ENCODE data around the gene GLRA1. TPM values are rescaled to one million over a fixed set of nuclear protein-coding genes. Genes with fewer than 3 reads are reported as not detected.
"Not testable (repeated sequence)": the region's sequence is repeated elsewhere in the genome, so short reads cannot be mapped to it uniquely, and the experiment has no call there.

Gene GLRA1
- total RNA-seq, 4 donors from 2014 or later, result not detected

GRCh38 chr5:151868451-151868850, 56.2 kb downstream of the GLRA1 start:
- no peak for DNase-seq (ENCODE audit: extremely low spot score)
- H3K27ac ChIP-seq (replicated peaks in 1 of 4), result no peak overlapping the region
- no peaks in the 10 kb centered on the region for H3K27me3 ChIP-seq
- no peaks in the 10 kb centered on the region for H3K36me3 ChIP-seq
- intact Hi-C loops (cut with DNase I), result no loop called here
- 72% methylated on average over 4 of the region's 4 CpGs for WGBS
- TF ChIP-seq POLR2A (IDR thresholded peaks at IDR 0.05; ENCODE audit: low read depth) (no peak), CTCF (IDR thresholded peaks at IDR 0.05) (no peak), EP300 (IDR thresholded peaks at IDR 0.05) (no peak), POLR2AphosphoS5 (IDR thresholded peaks at IDR 0.05) (no peak)
- no peaks in the 10 kb centered on the region for H3K9me3 ChIP-seq
- H3K4me1 ChIP-seq, result peaks cover 0 to 11% (median 0%) of the 10 kb centered on the region in 4 donors
- H3K4me3 ChIP-seq, result no peak overlapping the region

DNA sequence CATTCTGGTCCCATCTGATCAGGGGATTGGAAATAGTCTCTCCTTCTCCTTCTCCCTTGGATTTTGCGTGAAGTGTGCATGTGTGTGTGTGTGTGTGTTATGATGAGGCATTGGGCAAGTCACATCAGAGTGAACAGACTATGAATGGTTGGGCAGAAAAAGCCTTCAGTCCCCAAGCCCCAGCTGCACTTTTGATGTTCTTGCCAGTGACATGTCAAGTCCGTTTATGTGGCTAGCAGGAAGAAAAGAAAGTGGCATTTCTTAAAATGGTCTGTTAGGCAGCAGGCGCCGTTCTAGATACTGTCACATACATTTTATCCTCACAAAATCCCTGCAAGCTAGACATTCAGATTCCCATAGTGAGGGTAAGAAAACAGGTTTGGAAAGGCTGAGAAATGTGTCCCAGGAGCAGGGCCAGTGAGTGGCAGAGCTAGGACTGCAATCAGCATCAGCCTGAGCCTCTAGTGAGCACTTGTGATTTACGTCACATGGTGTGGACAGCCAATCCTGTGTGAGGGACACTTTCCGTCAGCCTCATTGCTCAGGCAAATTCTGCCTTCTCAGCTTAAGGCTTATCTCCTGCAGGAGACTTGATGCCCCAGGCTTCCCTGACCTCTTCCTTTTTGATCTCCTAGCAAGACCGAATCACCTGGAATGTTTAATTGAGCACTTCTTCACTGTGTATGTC, 60.4 kb downstream of the GLRA1 start:
- Histone ChIP-seq H3K36me3 (no peaks in the 10 kb centered on the region), H3K9me3 (no peaks in the 10 kb centered on the region), H3K4me3 (no peak overlapping the region), H3K27me3 (no peaks in the 10 kb centered on the region), H3K27ac (replicated peaks in 1 of 4) (no peak overlapping the region), H3K4me1 (peaks cover 0 to 11% (median 0%) of the 10 kb centered on the region in 4 donors)
- intact Hi-C loops (cut with DNase I), result no loop called here
- no peak for DNase-seq (ENCODE audit: extremely low spot score)
- no peak for TF ChIP-seq POLR2A (IDR thresholded peaks at IDR 0.05; ENCODE audit: low read depth)
- TF ChIP-seq CTCF (IDR thresholded peaks at IDR 0.05), result no peak
- TF ChIP-seq EP300 (IDR thresholded peaks at IDR 0.05), result no peak
- TF ChIP-seq POLR2AphosphoS5 (IDR thresholded peaks at IDR 0.05), result no peak
- WGBS, result 67% methylated on average over 7 of the region's 7 CpGs

DNA sequence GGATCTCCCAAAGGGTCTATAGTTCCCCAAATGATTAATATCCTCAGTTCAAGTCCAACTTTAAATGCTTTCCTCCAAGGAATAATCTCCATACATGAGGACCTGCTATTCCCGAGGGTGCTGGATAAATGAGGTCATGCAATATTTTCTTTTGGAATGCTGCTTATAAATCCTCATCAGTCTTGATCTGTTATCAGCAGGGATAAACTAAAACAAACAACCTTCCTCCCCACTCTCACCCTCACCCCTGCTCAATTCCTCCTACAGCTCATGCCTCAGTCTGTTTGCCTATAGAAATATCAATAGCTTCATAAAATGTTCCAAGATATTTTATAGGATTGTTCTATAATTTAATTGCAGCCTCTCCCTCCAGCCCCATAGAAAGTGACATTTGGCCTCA, 61.1 kb downstream of the GLRA1 start:
- TF ChIP-seq POLR2A (IDR thresholded peaks at IDR 0.05; ENCODE audit: low read depth) (no peak), EP300 (IDR thresholded peaks at IDR 0.05) (no peak)
- H3K4me1 ChIP-seq, result peaks cover 0 to 11% (median 0%) of the 10 kb centered on the region in 4 donors
- 40% methylated on average over 1 of the region's 1 CpG for WGBS
- no peak overlapping the region for H3K4me3 ChIP-seq
- H3K36me3 ChIP-seq, result no peaks in the 10 kb centered on the region
- no peaks in the 10 kb centered on the region for H3K27me3 ChIP-seq
- intact Hi-C loops (cut with DNase I), result no loop called here
- no peak for DNase-seq (ENCODE audit: extremely low spot score)
- no peak overlapping the region for H3K27ac ChIP-seq (replicated peaks in 1 of 4)
- H3K9me3 ChIP-seq, result no peaks in the 10 kb centered on the region

DNA sequence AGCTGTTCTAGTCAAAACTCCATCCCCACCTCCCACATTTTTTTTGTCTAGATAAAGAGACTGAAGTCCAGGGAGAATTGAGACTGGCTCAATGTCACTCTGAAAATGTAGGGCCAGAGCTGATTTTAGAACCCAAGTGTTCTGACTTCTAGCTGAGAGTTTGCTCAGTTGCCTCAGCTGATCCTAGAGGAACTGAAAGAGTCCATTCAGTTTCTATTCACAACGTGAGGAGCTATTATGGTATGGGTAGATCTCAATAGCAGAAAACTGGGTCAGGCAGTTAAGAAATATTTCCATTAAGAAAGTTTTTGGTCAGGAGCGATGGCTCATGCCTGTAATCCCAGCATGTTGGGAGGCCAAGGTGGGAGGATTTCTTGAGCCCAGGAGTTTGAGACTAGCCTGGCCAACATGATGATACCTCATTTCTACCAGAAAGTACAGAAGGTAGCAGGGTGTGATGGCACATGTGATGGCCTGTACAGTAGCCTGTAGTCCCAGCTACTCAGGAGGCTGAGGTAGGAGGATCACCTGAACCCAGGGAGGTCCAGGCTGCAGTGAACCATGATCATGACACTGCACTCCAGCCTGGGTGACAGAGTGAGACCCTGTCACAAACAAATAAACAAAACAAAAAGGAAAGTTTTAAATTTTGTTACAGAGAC, 61.7 kb downstream of the GLRA1 start:
- DNase-seq (ENCODE audit: extremely low spot score), result no peak
- Histone ChIP-seq H3K36me3 (no peaks in the 10 kb centered on the region), H3K4me3 (no peak overlapping the region), H3K4me1 (peaks cover 0 to 11% (median 0%) of the 10 kb centered on the region in 4 donors), H3K27ac (replicated peaks in 1 of 4) (no peak overlapping the region), H3K27me3 (no peaks in the 10 kb centered on the region), H3K9me3 (no peaks in the 10 kb centered on the region)
- WGBS, result 86% methylated on average over 2 of the region's 2 CpGs
- no peak for TF ChIP-seq CTCF (IDR thresholded peaks at IDR 0.05)
- no peak for TF ChIP-seq POLR2AphosphoS5 (IDR thresholded peaks at IDR 0.05)
- TF ChIP-seq POLR2A (IDR thresholded peaks at IDR 0.05; ENCODE audit: low read depth), result no peak
- TF ChIP-seq EP300 (IDR thresholded peaks at IDR 0.05), result no peak
- intact Hi-C loops (cut with DNase I), result no loop called here

- H3K9me3 ChIP-seq; H3K27me3 ChIP-seq; DNase-seq (ENCODE audit: extremely low spot score); H3K4me3 ChIP-seq; intact Hi-C loops (cut with DNase I); H3K36me3 ChIP-seq; H3K27ac ChIP-seq (replicated peaks in 1 of 4): not testable (repeated sequence)
- WGBS, result 100% methylated on average over 3 of the region's 4 CpGs
- H3K4me1 ChIP-seq, result peaks cover 0 to 11% (median 0%) of the 10 kb centered on the region in 4 donors
These were observed 63.8 kb downstream of the GLRA1 start for GRCh38 chr5:151860867-151861266.

Data from esophagus muscularis mucosa (tissue), 4 donors.